ENCODE results near the gene CNP. TPM values are rescaled to one million over a fixed set of nuclear protein-coding genes. Genes with fewer than 3 reads are reported as not detected.
A peak's percentile ranks its signal among the peaks of the same experiment; 100 is the strongest.
"Not testable (repeated sequence)": the region's sequence is repeated elsewhere in the genome, so short reads cannot be mapped to it uniquely, and the experiment has no call there.

CNP gene
- total RNA-seq, 4 donors from 2014 or later: 10.2 to 74.7 (median 40.2) TPM

GRCh38 chr17:42005166-42005565 lies 38.6 kb downstream of the CNP start:
- H3K9me3 ChIP-seq: no peaks in the 10 kb centered on the region
- DNase-seq: no peak
- no peak overlapping the region for H3K4me3 ChIP-seq
- intact Hi-C loops (cut with DNase I; ENCODE audit: low total_unique reads): no loop called here
- H3K36me3 ChIP-seq: no peaks in the 10 kb centered on the region
- H3K27ac ChIP-seq: no peak overlapping the region
- H3K4me1 ChIP-seq: no peaks in the 10 kb centered on the region
- TF ChIP-seq POLR2A (IDR thresholded peaks at IDR 0.05): no peak
- TF ChIP-seq, protein P1, sequence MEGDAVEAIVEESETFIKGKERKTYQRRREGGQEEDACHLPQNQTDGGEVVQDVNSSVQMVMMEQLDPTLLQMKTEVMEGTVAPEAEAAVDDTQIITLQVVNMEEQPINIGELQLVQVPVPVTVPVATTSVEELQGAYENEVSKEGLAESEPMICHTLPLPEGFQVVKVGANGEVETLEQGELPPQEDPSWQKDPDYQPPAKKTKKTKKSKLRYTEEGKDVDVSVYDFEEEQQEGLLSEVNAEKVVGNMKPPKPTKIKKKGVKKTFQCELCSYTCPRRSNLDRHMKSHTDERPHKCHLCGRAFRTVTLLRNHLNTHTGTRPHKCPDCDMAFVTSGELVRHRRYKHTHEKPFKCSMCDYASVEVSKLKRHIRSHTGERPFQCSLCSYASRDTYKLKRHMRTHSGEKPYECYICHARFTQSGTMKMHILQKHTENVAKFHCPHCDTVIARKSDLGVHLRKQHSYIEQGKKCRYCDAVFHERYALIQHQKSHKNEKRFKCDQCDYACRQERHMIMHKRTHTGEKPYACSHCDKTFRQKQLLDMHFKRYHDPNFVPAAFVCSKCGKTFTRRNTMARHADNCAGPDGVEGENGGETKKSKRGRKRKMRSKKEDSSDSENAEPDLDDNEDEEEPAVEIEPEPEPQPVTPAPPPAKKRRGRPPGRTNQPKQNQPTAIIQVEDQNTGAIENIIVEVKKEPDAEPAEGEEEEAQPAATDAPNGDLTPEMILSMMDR (IDR thresholded peaks at IDR 0.05): no peak
- no peaks in the 10 kb centered on the region for H3K27me3 ChIP-seq

GRCh38 chr17:42009170-42009569 lies 42.6 kb downstream of the CNP start:
- no peak for DNase-seq
- no peaks in the 10 kb centered on the region for H3K9me3 ChIP-seq
- no peaks in the 10 kb centered on the region for H3K4me1 ChIP-seq
- no peak for TF ChIP-seq POLR2A (IDR thresholded peaks at IDR 0.05)
- TF ChIP-seq, protein P1 (IDR thresholded peaks at IDR 0.05): no peak
- no peak overlapping the region for H3K4me3 ChIP-seq
- intact Hi-C loops (cut with DNase I; ENCODE audit: low total_unique reads): no loop called here
- no peak overlapping the region for H3K27ac ChIP-seq
- no peaks in the 10 kb centered on the region for H3K27me3 ChIP-seq
- H3K36me3 ChIP-seq: no peaks in the 10 kb centered on the region

GRCh38 chr17:42010266-42010680 lies 43.7 kb downstream of the CNP start:
- H3K27me3 ChIP-seq; H3K36me3 ChIP-seq; H3K9me3 ChIP-seq; intact Hi-C loops (cut with DNase I; ENCODE audit: low total_unique reads); H3K27ac ChIP-seq; DNase-seq; H3K4me3 ChIP-seq; H3K4me1 ChIP-seq: not testable (repeated sequence)

GRCh38 chr17:42010898-42011516 lies 44.4 kb downstream of the CNP start:
- no peaks in the 10 kb centered on the region for H3K9me3 ChIP-seq
- no peaks in the 10 kb centered on the region for H3K36me3 ChIP-seq
- no peak overlapping the region for H3K4me3 ChIP-seq
- peaks cover 5 to 6% of the 10 kb centered on the region in 2 donors for H3K4me1 ChIP-seq
- intact Hi-C loops (cut with DNase I; ENCODE audit: low total_unique reads): no loop called here
- no peak for TF ChIP-seq POLR2A (IDR thresholded peaks at IDR 0.05)
- TF ChIP-seq, protein P1 (IDR thresholded peaks at IDR 0.05): no peak
- H3K27ac ChIP-seq: no peak overlapping the region
- H3K27me3 ChIP-seq: no peaks in the 10 kb centered on the region
- no peak for DNase-seq

GRCh38 chr17:42012363-42012762 lies 45.8 kb downstream of the CNP start:
- peaks cover 9 to 11% of the 10 kb centered on the region in 2 donors for H3K4me1 ChIP-seq
- H3K4me3 ChIP-seq; H3K9me3 ChIP-seq; intact Hi-C loops (cut with DNase I; ENCODE audit: low total_unique reads); DNase-seq; H3K27ac ChIP-seq; H3K27me3 ChIP-seq; H3K36me3 ChIP-seq: not testable (repeated sequence)

GRCh38 chr17:42013740-42014139 lies 47.1 kb downstream of the CNP start:
- H3K36me3 ChIP-seq; H3K27me3 ChIP-seq; DNase-seq; intact Hi-C loops (cut with DNase I; ENCODE audit: low total_unique reads); H3K27ac ChIP-seq; H3K9me3 ChIP-seq; H3K4me3 ChIP-seq: not testable (repeated sequence)
- H3K4me1 ChIP-seq: peaks cover 9 to 15% of the 10 kb centered on the region in 2 donors

DNA sequence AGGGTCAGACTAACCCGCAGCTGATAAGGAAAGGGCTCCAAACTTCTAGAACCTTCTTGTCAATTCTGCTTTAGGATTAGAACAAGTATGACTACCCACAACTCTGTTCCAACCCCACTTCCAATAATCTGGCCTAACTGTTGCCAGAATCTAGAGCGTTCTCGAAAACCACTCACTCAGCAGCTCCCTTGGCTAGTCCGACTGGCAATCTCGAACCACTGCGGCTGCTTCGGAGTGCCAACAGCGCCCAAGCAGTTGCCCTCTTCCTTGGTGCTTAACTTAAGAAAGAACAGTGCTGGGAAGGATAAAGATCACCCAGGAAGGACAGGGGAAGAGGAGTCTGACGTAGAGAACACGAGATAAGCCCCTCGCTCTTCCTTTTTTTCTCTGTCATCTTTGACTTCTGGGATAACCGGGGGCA lies 49.8 kb downstream of the CNP start:
- H3K36me3 ChIP-seq: no peaks in the 10 kb centered on the region
- no peaks in the 10 kb centered on the region for H3K27me3 ChIP-seq
- no peak for DNase-seq
- H3K9me3 ChIP-seq: no peaks in the 10 kb centered on the region
- TF ChIP-seq, protein P1 (IDR thresholded peaks at IDR 0.05): no peak
- no peak for TF ChIP-seq POLR2A (IDR thresholded peaks at IDR 0.05)
- H3K27ac ChIP-seq: peak overlapping the region; percentile 85 to 90
- intact Hi-C loops (cut with DNase I; ENCODE audit: low total_unique reads): no loop called here
- peaks cover 9 to 15% of the 10 kb centered on the region in 2 donors for H3K4me1 ChIP-seq
- H3K4me3 ChIP-seq: peak overlapping the region; percentile 80 to 99
